GM18526 (cell line): ENCODE results near the gene RXFP3.

Source experiments
- POLR2A ChIP-seq: IDR thresholded peaks from 3 replicates; pipeline ENCODE4 v1.6.1; 2011; ENCODE audit not compliant: insufficient read length; ENCODE audit errors: extremely low read depth

Gene RXFP3

GRCh38 chr5:33964132-33964700, 28.0 kb downstream of the RXFP3 start:
- no peak for TF ChIP-seq POLR2A

- no peak for TF ChIP-seq POLR2A
Measured at GRCh38 chr5:33966805-33967204, 30.6 kb downstream of the RXFP3 start.

GRCh38 chr5:33968211-33969005, 32.2 kb downstream of the RXFP3 start:
- no peak for TF ChIP-seq POLR2A

- TF ChIP-seq POLR2A: no peak
Measured at GRCh38 chr5:33969572-33970452, 33.6 kb downstream of the RXFP3 start.

GRCh38 chr5:33973271-33973670, 37.1 kb downstream of the RXFP3 start:
- TF ChIP-seq POLR2A: no peak

- TF ChIP-seq POLR2A: no peak
Measured at GRCh38 chr5:33975852-33976251, 39.7 kb downstream of the RXFP3 start.

GRCh38 chr5:33976307-33976706, 40.1 kb downstream of the RXFP3 start:
- no peak for TF ChIP-seq POLR2A

- no peak for TF ChIP-seq POLR2A
Measured at GRCh38 chr5:33978306-33978705, 42.1 kb downstream of the RXFP3 start.

- TF ChIP-seq POLR2A: no peak
Measured at GRCh38 chr5:33980030-33980429, 43.8 kb downstream of the RXFP3 start.

GRCh38 chr5:33981408-33982162, 45.4 kb downstream of the RXFP3 start:
- TF ChIP-seq POLR2A: no peak

GRCh38 chr5:33984178-33984577, 48.0 kb downstream of the RXFP3 start:
- TF ChIP-seq POLR2A: no peak

- TF ChIP-seq POLR2A: no peak
Measured at GRCh38 chr5:33984671-33985124, 48.5 kb downstream of the RXFP3 start, which contains the start of gene SLC45A2. SLC45A2 (minus strand) TSS chr5:33984693; CDS start chr5:33984583, 110 bp downstream.

GRCh38 chr5:33985447-33985846, 49.3 kb downstream of the RXFP3 start:
- no peak for TF ChIP-seq POLR2A
